Ascending aorta (tissue), 2 donors: ENCODE measurements around the gene MGMT. TPM values are rescaled to one million over a fixed set of nuclear protein-coding genes. Genes with fewer than 3 reads are reported as not detected.

Experiments used
- DNase-seq, 2 donors: peaks; one replicate each; pipeline ENCODE4 v3.0.0-alpha.2; 2019; ENCODE audit warnings: low spot score in 2 of 2
- H3K27ac ChIP-seq, 2 donors: fragments of 200-600 bp; sonication (generic); one replicate each; pipeline ENCODE4 v1.5.1; 2016 to 2017; ENCODE audit warnings: mild to moderate bottlenecking in 1 of 2
- H3K27me3 ChIP-seq: fragments of 200-600 bp; sonication (generic); one replicate; pipeline ENCODE4 v1.5.1; 2017
- H3K36me3 ChIP-seq, 2 donors: fragments of 200-600 bp; sonication (generic); one replicate each; pipeline ENCODE4 v1.5.1; 2016
- H3K4me1 ChIP-seq, 2 donors: fragments of 200-600 bp; sonication (generic); one replicate each; pipeline ENCODE4 v1.5.1; 2016 to 2017; ENCODE audit warnings: mild to moderate bottlenecking in 1 of 2
- H3K4me3 ChIP-seq, 2 donors: fragments of 200-600 bp; sonication (generic); one replicate each; pipeline ENCODE4 v1.5.1; 2016 to 2017; ENCODE audit warnings: mild to moderate bottlenecking in 1 of 2
- H3K9me3 ChIP-seq, 2 donors: fragments of 200-600 bp; sonication (generic); one replicate each; pipeline ENCODE4 v1.5.1; 2016
- intact Hi-C: fragments of 100-400 bp; cut with DNase I; formaldehyde crosslinking; loops from one replicate; pipeline ENCODE4 v1.15.1; 2023
- total RNA-seq: library from RNA; depleted of rRNA; stranded (reverse); fragments of >200 nt; gene quantifications from one replicate; pipeline ENCODE4 v1.1.0, GENCODE V29; 2016
- TF ChIP-seq, protein P1 (sequence below), 3 experiments: fragments of 200-600 bp in 2 of 3; fragments of 450-650 bp in 1 of 3; sonication (generic) in 2 of 3; IDR thresholded peaks; one replicate each; pipeline ENCODE4 v1.5.1; 2016 to 2019; ENCODE audit warnings: antibody characterized with exemption in 3 of 3, mild to moderate bottlenecking in 1 of 3, moderate library complexity in 1 of 3

The MGMT gene
- total RNA-seq, 1 donor from 2014 or later: 7.0 TPM

DNA sequence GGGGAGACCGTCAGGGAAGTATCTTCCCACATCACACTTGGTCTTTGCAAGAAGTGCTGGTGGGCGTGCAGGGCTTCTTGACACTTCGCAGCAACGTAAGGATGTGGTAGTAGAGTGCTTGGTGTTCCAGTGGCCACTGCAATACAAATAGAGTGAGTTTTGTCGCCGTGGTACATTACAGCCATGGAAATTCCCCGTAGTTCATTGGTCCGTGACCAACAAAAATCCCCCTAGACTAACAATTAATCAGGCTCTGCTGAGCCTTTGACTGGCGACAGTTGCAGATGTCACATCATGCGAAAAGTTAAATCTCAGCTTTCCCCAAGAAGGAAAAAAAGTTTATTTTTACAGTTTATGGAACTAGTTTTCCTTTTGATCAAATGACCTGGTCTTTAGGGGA is 134.7 kb downstream of the MGMT start:
- H3K27me3 ChIP-seq: no peaks in the 10 kb centered on the region
- intact Hi-C loops: no loop called here

DNA sequence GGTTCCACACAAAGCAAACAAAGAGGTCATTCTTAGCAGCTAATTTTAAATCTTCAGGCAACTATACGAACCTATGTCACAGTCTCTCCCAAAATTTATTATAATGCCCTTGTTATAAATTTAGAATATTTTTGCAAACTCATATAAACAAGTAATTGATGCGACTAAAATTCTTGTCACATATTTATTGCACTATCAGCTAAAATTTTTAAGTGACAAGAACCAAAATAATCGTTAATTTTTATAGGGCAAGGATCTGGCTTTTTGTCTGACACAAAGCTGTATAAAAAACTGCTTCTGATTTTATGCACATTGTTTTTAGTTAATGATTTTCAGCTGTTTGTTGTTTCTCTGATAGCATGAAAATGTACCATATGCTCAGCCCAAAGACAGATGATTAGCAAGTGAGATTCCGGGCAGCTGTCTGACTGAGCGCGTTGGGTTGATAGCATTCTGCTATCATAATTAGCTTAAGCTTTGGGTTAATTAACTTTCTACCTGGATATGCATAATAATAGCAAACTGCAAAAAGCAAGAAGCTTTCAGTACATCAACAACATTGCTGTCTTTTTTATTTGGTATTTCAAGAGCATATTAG is 136.0 kb downstream of the MGMT start:
- Histone ChIP-seq H3K4me3 (no peak overlapping the region), H3K27ac (no peak overlapping the region), H3K27me3 (no peaks in the 10 kb centered on the region), H3K36me3 (no peaks in the 10 kb centered on the region), H3K4me1 (no peaks in the 10 kb centered on the region), H3K9me3 (no peaks in the 10 kb centered on the region)
- TF ChIP-seq, protein P1, sequence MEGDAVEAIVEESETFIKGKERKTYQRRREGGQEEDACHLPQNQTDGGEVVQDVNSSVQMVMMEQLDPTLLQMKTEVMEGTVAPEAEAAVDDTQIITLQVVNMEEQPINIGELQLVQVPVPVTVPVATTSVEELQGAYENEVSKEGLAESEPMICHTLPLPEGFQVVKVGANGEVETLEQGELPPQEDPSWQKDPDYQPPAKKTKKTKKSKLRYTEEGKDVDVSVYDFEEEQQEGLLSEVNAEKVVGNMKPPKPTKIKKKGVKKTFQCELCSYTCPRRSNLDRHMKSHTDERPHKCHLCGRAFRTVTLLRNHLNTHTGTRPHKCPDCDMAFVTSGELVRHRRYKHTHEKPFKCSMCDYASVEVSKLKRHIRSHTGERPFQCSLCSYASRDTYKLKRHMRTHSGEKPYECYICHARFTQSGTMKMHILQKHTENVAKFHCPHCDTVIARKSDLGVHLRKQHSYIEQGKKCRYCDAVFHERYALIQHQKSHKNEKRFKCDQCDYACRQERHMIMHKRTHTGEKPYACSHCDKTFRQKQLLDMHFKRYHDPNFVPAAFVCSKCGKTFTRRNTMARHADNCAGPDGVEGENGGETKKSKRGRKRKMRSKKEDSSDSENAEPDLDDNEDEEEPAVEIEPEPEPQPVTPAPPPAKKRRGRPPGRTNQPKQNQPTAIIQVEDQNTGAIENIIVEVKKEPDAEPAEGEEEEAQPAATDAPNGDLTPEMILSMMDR (IDR thresholded peaks at IDR 0.05): no peak
- intact Hi-C loops: no loop called here
- DNase-seq: no peak

More for the DNA sequence above, 134.7 kb downstream of the MGMT start:
- H3K4me3 ChIP-seq: no peak overlapping the region
- H3K4me1 ChIP-seq: no peaks in the 10 kb centered on the region
- no peak overlapping the region for H3K27ac ChIP-seq
- H3K36me3 ChIP-seq: no peaks in the 10 kb centered on the region
- TF ChIP-seq, protein P1 (IDR thresholded peaks at IDR 0.05): no peak
- no peak for DNase-seq
- H3K9me3 ChIP-seq: no peaks in the 10 kb centered on the region

DNA sequence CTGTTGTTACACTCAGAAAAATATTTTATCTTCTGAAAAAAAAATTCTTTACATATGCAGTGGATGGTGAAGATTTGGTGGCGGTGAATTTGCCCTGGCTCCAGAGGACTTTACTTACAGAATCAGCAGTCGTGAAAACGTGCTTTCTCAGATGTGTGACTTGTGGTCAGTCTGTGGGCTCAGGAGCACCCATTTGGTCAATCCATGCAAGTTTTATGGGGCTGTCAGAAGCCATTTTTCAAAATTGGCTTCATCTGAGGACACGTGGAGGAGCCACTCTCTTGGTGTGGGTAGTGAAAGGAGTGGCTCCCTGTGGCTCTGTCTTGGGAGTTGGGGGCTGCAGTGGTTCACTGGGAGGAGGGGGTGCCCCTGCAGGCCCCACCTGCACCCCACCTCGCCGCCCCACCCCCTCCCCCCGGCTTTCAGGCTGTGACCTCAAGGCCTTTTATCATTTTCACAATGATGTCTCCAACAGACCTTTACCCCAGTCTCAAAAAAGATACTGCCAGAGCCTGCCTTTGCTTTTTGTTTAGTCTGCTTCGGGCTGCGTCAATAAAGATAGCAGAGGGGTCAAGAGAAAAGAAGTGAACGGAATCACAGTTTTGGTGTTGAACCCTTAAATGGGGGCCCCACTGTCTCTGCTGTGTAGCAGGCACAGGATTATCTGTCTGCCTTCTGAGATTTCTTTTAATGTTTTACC is 137.4 kb downstream of the MGMT start:
- Histone ChIP-seq H3K27ac (no peak overlapping the region), H3K36me3 (no peaks in the 10 kb centered on the region), H3K4me1 (no peaks in the 10 kb centered on the region), H3K4me3 (no peak overlapping the region), H3K9me3 (no peaks in the 10 kb centered on the region), H3K27me3 (no peaks in the 10 kb centered on the region)
- DNase-seq: no peak
- TF ChIP-seq, protein P1 (IDR thresholded peaks at IDR 0.05): no peak
- intact Hi-C loops: no loop called here

DNA sequence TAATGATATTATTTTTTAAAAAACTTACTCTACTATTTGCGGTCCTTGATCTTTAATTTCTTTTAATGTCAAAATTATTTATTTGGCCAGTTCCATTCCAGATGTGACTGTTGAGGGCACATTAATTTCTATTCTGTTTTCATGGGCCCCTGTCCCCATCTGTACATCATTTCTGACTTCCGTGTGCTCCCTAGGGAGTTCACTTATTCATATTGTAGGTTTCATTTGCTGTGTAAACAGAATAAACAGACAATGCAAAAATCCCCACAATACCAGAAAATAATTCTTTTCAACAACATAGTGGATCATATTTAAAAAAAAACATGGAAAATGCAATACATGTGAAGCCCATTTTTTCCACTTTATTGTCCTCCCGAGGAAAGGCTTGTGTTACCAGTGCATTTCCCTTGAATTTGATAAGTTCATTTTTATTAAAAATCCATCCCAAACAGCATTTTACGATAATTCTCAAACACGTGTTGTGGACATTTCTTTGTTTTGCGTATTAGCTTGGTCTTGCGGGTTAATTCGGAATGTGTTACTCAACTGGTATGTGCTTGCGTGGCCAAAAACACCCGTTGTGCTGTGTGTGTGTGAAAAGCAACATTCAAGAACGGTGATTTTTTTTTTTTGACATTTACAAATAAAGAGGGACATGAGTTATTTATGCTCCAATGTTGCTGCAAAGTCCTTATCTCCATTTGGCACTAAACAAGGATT is 138.4 kb downstream of the MGMT start:
- no peak overlapping the region for H3K4me3 ChIP-seq
- H3K36me3 ChIP-seq: no peaks in the 10 kb centered on the region
- H3K4me1 ChIP-seq: no peaks in the 10 kb centered on the region
- H3K27ac ChIP-seq: no peak overlapping the region
- no peaks in the 10 kb centered on the region for H3K9me3 ChIP-seq
- TF ChIP-seq, protein P1 (IDR thresholded peaks at IDR 0.05): no peak
- DNase-seq: no peak
- intact Hi-C loops: no loop called here
- H3K27me3 ChIP-seq: no peaks in the 10 kb centered on the region

DNA sequence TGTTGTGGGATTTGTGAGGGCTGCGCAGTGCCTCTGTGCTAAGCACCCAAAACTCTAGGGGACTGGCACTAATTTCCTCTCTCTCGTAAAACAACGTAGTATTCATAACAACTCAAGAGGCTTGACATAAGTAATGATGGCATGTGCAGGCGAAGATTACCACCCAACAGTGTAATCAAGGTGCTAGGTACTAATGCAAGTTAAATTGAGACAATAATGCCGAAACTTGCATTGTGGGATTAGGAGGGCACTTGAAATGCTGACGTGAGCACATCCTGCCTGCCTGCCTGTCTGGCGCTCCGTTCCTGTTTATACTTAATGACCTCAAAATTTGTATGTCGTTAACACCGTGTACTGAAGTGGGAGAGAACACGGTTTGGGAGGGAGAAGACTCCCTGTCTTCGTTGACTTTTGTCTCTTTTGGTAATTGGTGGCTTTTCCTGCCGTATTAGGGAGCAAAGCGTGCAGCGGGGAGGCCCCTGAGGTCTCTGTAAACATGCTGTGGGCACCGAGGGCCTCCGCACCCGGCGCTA is 139.0 kb downstream of the MGMT start:
- Histone ChIP-seq H3K27me3 (no peaks in the 10 kb centered on the region), H3K27ac (no peak overlapping the region), H3K9me3 (no peaks in the 10 kb centered on the region), H3K4me1 (no peaks in the 10 kb centered on the region), H3K36me3 (no peaks in the 10 kb centered on the region), H3K4me3 (no peak overlapping the region)
- TF ChIP-seq, protein P1 (IDR thresholded peaks at IDR 0.05): no peak
- intact Hi-C loops: no loop called here
- no peak for DNase-seq
